Neutrophil (primary cell): ENCODE data around the gene TRABD2A.

ENCODE experiments used
- H3K27ac ChIP-seq: fragments of 200-600 bp; sonication (generic); 2 replicates; pipeline ENCODE4 v1.5.1; 2016; ENCODE audit warnings: mild to moderate bottlenecking, moderate library complexity
- H3K27me3 ChIP-seq: fragments of 200-600 bp; sonication (generic); 2 replicates; pipeline ENCODE4 v1.6.0; 2016; ENCODE audit warnings: mild to moderate bottlenecking
- H3K36me3 ChIP-seq: fragments of 200-600 bp; sonication (generic); 2 replicates; pipeline ENCODE4 v1.5.1; 2017
- H3K4me1 ChIP-seq, 2 experiments: fragments of 200-600 bp in 1 of 2; sonication (generic) in 1 of 2; 1 replicate in 1 of 2; 2 replicates in 1 of 2; pipeline versions ENCODE4 v1.5.1 to v1.6.1; 2013 to 2016; ENCODE audit warnings: low read depth in 1 of 2, low read length in 1 of 2, mild to moderate bottlenecking in 1 of 2, moderate library complexity in 1 of 2; ENCODE audit not compliant: control insufficient read depth in 1 of 2, insufficient read depth in 1 of 2
- H3K4me3 ChIP-seq, 2 experiments: fragments of 200-600 bp in 1 of 2; sonication (generic) in 1 of 2; 1 replicate in 1 of 2; 2 replicates in 1 of 2; pipeline ENCODE4 v1.5.1; 2013 to 2016; ENCODE audit warnings: low read depth in 1 of 2, low read length in 1 of 2, mild to moderate bottlenecking in 1 of 2, moderate library complexity in 1 of 2
- H3K9me3 ChIP-seq: fragments of 200-600 bp; sonication (generic); 2 replicates; pipeline ENCODE4 v1.5.1; 2016
- TF ChIP-seq, protein P1 (sequence below): fragments of 200-600 bp; sonication (generic); IDR thresholded peaks from 2 replicates; pipeline ENCODE4 v1.5.1; 2016; ENCODE audit warnings: antibody characterized with exemption

Gene TRABD2A

DNA sequence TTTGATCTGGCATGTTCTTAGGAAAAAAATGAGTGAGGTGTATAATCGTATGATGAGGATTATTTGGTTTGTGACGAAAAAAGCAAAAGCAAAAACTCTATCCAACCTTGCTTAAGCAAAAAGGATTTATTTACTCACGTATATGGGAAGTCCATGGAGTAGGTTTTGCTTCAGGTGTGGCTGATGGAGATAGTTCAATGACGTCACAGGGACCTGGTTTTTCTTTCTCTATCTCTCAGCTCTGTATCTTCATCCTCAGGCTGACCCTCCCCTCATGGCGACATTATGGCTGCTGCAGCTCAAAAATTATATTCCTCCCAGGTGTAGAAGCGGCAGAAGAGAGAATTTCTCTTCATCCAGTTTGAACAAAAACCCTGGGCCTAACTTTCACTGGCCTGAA is 33.5 kb upstream of the TRABD2A start:
- no peak overlapping the region for H3K27ac ChIP-seq
- no peaks in the 10 kb centered on the region for H3K36me3 ChIP-seq
- H3K4me1 ChIP-seq, result no peaks in the 10 kb centered on the region
- no peaks in the 10 kb centered on the region for H3K9me3 ChIP-seq
- H3K4me3 ChIP-seq, result no peak overlapping the region
- TF ChIP-seq, protein P1, sequence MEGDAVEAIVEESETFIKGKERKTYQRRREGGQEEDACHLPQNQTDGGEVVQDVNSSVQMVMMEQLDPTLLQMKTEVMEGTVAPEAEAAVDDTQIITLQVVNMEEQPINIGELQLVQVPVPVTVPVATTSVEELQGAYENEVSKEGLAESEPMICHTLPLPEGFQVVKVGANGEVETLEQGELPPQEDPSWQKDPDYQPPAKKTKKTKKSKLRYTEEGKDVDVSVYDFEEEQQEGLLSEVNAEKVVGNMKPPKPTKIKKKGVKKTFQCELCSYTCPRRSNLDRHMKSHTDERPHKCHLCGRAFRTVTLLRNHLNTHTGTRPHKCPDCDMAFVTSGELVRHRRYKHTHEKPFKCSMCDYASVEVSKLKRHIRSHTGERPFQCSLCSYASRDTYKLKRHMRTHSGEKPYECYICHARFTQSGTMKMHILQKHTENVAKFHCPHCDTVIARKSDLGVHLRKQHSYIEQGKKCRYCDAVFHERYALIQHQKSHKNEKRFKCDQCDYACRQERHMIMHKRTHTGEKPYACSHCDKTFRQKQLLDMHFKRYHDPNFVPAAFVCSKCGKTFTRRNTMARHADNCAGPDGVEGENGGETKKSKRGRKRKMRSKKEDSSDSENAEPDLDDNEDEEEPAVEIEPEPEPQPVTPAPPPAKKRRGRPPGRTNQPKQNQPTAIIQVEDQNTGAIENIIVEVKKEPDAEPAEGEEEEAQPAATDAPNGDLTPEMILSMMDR, result no peak
- no peaks in the 10 kb centered on the region for H3K27me3 ChIP-seq

DNA sequence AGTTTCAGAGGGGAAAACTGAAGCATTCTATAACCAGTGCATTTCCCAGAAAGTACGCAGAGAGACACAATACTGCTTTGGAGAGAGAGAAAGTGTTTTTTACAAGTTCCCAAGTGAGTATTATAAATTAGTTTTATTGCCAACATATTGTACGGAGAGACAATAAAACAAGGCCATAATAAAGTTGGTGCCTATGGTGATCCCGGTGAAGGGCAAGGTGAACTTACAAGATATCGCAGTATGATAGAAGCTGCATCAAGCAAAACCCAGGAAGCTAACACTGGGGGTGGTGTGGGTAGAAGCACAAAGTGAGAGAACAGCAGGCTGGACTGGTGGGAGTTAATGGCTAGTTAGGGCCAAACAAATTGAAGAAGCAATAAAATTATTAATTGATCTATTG is 32.1 kb upstream of the TRABD2A start:
- Histone ChIP-seq H3K27me3 (no peaks in the 10 kb centered on the region), H3K27ac (no peak overlapping the region), H3K36me3 (no peaks in the 10 kb centered on the region), H3K4me3 (no peak overlapping the region), H3K9me3 (no peaks in the 10 kb centered on the region), H3K4me1 (peaks cover 0 to 3% of the 10 kb centered on the region in 2 experiments)
- TF ChIP-seq, protein P1, result no peak

DNA sequence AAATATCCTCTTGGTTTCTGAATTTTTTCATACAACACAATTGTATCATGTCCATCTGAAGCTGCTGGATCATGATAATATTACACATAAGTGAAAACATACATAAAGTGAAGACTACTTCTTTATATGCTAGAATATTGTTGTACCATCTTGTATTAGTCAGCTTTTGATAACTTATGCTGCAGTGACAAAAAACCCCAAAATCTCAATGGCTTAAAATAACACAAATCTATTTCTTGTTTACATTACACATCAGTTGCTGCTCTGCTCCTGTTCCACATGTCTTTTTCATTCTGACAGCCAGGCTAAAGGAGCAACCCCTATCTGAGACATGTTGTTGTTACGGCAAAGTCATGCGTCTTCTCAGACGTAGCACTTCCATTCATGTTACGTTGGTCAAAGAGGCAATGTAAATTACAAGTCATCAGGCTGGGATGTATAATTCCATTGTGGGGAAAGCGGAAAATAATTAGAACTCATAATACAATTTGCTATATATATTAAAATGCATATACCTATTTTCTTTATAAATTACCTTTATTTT is 30.3 kb upstream of the TRABD2A start:
- Histone ChIP-seq H3K9me3 (no peaks in the 10 kb centered on the region), H3K36me3 (no peaks in the 10 kb centered on the region), H3K27me3 (no peaks in the 10 kb centered on the region), H3K4me3 (no peak overlapping the region), H3K4me1 (peaks cover 16 to 20% of the 10 kb centered on the region in 2 experiments), H3K27ac (no peak overlapping the region)
- TF ChIP-seq, protein P1, result no peak

DNA sequence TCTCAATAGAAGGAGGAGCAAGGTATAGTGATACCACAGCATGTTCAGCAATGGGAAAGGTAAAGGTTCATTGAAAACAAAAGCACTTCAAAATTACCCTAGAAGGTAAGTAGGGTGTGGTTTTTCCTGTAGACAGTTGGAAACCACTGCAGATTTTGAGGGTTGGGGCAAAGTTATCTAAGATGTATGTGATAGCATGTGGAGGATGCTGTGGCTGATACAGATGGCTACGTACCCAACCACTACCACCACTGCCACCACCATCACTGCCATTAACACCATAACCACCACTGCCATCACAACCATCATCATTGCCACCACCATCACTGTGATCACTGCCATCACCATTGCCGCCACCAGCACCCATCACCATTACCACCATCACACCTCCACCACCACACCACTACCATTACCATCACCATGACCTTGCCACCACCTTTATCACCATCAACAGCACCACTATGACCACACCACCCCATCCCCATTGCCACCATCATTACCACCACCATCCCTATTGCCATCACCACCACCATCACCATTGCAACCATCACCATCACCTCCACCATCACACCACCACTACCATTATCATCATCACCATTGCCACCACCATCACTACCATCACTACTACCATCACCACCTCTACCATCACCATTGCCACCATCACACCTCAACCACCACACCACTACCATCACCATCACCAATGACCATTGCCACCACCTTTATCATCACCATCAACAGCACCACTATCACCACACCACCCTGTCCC is 28.2 kb upstream of the TRABD2A start:
- H3K4me1 ChIP-seq, result peaks cover 24 to 28% of the 10 kb centered on the region in 2 experiments

DNA sequence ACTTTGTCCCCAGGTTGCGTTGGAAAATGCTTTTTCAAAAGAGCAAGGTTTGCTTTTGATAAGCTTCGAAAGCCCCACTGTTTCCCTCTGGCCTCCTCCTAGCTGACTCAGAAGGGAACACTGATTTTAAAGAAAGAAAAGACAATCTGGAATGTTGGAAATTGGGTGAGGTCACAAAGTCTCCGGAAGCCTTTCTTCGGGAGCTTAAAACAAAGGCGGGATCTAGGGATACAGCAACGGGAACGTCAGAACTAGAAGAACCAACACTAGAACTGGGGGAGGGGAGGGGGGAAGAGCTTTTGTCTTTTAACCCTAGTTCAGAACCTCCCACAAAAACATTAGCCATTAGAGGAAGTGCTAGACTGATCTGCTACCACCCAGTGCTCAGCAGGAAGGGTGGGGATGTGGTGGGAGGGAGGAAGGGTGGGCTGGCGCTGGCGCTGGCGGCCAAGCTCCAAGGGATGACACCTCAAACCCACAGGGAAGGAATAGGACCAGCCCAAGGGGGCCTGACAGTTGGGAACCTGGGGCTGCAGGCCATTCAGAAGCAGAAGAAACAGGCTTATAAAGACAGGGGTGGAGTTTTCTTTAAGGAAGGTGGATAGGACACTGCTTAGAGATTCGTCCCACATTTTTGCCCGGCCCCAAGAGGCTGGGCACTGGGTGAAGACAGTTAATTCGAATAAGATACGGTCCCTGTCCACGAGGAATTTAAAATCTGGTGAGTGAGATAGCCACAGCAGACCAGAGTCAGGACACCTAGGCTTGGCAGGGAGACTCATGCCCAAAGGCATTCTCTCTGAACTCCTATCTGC is 26.2 kb upstream of the TRABD2A start:
- TF ChIP-seq, protein P1, result no peak
- Histone ChIP-seq H3K27ac (peak overlapping the region; percentile 78), H3K9me3 (no peaks in the 10 kb centered on the region), H3K36me3 (no peaks in the 10 kb centered on the region), H3K27me3 (peaks cover 13% of the 10 kb centered on the region), H3K4me1 (peaks cover 24 to 28% of the 10 kb centered on the region in 2 experiments), H3K4me3 (peak overlapping the region; percentile 79 to 94)

More for the DNA sequence above, 28.2 kb upstream of the TRABD2A start:
- TF ChIP-seq, protein P1, result no peak
- no peaks in the 10 kb centered on the region for H3K36me3 ChIP-seq
- H3K27ac ChIP-seq, result no peak overlapping the region
- H3K9me3 ChIP-seq, result no peaks in the 10 kb centered on the region
- H3K27me3 ChIP-seq, result peaks cover 10% of the 10 kb centered on the region
- no peak overlapping the region for H3K4me3 ChIP-seq
